T47D (cell line): ENCODE results near the gene SETD4.

Experiments used
- DNase-seq, 2 experiments: peaks; one replicate each; pipeline versions ENCODE4 v3.0.0 to v3.0.0-alpha.2; 2011 to 2012; ENCODE audit warnings: low read depth in 1 of 2, low spot score in 1 of 2
- JUND ChIP-seq: IDR thresholded peaks from 2 replicates; pipeline ENCODE4 v1.6.1; 2012; ENCODE audit warnings: low read depth
- in situ Hi-C: cut with HindIII; loops from 2 replicates; pipeline ENCODE4 v1.10.0; 2016; ENCODE audit warnings: low sequenced_read_pairs, low pct_unique_long_range_greater_than_20kb

SETD4 gene

DNA sequence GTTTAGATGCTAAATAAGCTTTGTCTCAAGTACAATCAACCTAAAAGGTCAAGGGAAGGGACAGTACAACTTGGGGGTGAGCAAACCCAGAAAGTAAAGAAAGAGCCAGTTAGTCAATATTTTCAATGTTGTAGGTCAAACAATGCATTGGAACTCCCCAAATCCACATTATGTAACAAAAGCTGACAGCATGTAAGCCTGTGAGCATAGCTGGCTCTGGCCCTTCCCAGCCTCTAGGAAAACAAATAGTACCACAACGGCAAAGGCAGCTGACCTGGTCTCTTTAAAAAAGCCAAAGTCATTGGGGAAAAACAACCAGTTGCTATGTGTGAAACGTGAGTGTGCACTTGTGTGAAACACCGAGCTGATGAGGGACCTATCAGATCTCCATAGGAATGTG lies 12.9 kb upstream of the SETD4 start:
- no peak for TF ChIP-seq JUND
- DNase-seq = peak in 1 of 2 experiments; percentile 70
- in situ Hi-C loops = no loop called here

DNA sequence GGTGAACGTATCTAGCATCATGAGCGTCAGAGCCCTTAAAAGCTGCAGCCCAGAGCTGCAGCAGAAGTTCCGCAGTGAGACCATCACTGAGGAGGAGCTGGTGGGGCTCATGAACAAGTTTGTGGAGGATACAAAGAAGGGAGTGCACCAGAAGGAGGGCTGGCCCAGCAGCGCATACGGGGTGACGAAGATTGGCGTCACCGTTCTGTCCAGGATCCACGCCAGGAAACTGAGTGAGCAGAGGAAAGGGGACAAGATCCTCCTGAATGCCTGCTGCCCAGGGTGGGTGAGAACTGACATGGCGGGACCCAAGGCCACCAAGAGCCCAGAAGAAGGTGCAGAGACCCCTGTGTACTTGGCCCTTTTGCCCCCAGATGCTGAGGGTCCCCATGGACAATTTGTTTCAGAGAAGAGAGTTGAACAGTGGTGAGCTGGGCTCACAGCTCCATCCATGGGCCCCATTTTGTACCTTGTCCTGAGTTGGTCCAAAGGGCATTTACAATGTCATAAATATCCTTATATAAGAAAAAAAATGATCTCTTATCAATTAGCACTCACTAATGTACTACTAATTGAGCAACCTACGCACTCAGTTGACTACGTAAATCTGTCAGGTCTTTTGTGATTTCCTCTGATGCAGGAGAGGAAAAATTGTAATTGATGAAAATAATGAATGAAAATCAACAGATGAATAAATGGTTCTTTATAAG lies 12.3 kb upstream of the SETD4 start:
- DNase-seq = no peak
- in situ Hi-C loops = no loop called here
- TF ChIP-seq JUND = no peak

DNA sequence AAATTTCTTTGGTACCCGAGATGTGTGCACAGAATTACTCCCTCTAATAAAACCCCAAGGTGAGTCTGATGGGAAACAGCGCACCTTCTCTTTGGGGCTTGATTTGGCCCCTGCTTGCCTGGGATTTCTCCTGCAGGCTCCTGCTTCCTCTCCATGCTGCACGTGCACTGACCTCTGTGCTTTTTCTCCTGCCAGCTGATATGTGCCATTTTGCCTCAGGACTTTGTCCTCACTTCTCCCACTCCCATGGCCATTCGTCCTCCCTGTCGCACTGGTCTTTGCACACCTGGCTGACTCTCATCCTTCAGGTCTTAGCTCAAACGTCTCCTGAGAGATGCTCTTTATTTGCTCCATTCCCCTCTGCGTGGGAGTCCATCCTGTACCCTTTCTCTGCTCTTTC lies 10.7 kb upstream of the SETD4 start:
- no peak for DNase-seq
- in situ Hi-C loops = no loop called here
- no peak for TF ChIP-seq JUND

DNA sequence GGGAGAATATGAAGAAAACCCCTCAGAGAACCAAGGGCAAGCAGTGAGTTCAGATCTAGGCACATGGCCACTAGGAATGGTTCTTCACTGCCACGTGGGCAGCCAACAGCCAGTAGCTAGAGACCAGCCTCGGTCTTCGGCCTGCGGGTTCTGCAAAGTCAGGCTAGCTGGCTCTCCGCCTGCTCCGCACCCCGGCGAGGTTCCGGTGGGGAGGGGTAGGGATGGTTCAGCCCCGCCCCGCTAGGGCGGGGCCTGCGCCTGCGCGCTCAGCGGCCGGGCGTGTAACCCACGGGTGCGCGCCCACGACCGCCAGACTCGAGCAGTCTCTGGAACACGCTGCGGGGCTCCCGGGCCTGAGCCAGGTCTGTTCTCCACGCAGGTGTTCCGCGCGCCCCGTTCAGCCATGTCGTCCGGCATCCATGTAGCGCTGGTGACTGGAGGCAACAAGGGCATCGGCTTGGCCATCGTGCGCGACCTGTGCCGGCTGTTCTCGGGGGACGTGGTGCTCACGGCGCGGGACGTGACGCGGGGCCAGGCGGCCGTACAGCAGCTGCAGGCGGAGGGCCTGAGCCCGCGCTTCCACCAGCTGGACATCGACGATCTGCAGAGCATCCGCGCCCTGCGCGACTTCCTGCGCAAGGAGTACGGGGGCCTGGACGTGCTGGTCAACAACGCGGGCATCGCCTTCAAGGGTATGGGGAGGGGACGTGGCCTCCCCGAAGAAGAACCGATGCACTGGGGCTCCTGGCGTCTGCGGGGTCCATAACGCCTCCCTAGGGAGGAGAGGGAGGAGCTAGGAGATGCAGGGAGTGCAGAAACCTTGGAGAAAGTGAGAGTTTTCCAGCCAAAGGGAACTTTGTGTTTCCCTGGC lies 9.6 kb upstream of the SETD4 start, which contains the start of gene CBR1:
CBR1 (plus strand) TSS at position 312 of the 871 bp plus-strand sequence; CDS start at position 404, 92 bp downstream.
- DNase-seq = peak; percentile 73 to 97
- in situ Hi-C loops = no loop called here
- no peak for TF ChIP-seq JUND

DNA sequence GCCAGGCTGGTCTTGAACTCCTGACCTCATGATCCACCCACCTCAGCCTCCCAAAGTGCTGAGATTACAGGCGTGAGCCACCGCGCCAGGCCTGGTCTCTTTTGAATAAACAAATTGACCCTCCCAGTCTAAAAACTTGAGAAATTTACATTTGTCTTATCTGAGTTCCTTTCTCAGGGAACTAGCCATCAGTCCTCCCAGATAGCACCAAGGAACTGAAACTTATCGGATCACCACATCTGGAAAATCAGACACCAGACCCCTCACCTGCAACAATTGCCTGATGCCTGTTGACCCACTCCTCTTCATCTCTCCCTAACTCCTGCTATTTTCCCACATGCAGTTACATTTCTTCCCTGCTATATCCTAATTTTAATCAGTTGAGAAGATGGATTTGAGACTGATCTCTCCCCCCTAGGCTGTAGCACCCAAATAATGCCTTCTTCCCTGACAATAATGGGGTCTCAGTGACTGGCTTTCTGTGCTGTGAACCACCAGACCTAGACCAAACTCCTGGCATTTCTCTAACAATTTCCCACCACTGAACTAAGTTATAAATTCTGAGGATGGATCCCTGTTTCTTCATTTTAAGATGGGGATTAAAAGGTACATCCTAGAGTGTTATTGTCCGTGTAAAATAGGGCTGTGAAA lies 8.5 kb upstream of the SETD4 start:
- in situ Hi-C loops = no loop called here
- no peak for DNase-seq
- TF ChIP-seq JUND = no peak

DNA sequence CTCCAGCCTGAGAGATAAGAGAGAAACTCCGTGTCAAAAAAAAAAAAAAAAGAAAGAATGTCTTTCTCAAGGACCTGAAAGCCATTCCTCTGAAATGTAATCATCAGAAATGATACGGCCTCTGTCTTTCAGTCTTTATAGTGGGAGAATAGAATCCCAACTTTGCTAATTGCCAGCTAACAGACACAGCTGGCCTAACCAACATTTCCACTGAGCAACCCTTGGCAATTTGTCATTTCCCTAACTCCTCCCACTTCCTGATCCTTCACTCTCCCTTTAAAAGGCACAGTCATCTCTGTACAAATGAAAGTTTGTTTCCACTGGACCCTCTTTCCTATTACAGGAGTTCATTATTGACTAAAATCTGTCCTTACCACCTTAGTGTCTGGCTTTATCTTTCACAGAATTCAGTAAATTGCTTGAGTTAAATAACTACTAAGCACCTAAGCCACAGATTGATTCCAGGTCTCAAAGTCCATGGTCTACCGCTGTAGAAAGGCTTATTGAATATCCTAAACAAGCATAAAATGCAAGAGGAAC lies 5.2 kb upstream of the SETD4 start:
- DNase-seq = peak in 1 of 2 experiments; percentile 56
- in situ Hi-C loops = no loop called here
- no peak for TF ChIP-seq JUND

DNA sequence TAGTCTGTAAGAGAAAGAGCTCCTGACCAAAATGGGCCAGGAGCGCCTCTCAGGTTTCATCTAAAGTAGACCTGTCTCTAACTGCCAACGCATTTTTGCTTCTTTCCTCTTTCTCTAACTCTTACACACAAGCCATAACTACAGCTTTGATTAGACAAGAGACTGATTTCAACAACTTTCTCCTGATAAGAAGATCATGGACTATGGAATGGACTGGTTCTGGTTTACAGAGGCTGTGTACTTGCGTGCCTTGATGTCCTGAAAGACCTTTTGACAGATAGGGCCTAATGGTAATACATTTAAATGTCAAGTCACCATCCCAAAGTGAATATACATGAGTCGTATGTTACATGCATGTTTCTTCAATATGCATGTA lies 3.7 kb upstream of the SETD4 start:
- TF ChIP-seq JUND = no peak
- no peak for DNase-seq
- in situ Hi-C loops = no loop called here

DNA sequence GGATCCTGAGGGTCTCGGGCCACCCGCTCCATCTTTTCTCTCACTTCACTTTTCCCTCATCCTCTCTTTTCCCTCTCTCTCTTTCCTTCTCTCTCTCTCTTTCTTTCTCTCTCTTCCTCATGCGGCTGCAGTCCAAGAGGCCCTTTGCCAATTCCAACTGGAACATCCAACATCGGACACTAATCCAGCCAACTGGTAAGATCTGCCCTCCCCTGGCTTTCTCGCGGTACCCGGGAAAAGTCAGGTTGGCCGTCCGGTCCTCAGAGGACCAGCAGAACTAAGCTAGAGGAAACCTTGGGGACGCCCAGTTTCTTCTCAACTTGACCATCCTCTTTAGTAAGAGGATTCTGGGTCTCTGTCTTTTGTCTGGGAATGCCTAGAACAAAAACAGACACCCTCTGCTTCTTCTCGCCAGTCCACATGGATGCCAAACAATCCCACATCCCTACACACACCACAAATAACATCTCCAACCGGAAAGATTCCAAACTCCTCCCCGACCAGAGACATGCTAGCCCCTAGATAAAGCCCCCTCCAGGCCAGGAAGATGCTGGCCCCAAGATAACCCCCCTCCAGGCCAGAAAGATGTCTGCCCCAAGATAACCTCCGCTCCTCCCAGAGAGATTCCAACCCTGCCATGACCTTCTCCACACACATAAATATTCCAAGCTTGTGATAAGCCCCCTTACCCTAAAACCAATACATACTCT lies 3.2 kb upstream of the SETD4 start:
- no peak for DNase-seq
- in situ Hi-C loops = no loop called here
- TF ChIP-seq JUND = no peak

DNA sequence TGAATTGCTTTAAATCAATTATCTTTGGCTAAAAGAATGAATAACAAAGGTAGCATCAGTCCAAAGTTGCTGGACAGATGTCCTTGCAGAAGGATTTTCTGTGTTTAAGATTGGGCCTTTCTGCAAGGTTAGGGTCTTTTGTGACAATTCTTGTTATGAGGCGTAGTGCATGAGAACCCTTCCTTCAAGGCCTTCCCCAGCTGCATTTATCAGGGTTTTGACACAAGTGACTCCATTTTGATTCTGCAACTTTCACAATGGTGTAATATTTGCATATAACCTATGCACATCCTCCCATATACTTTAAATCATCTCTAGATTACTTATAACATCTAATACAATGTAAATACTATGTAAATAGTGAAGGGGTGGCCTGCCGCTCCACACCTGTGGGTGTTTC lies 1.1 kb upstream of the SETD4 start:
- in situ Hi-C loops = no loop called here
- no peak for TF ChIP-seq JUND
- DNase-seq = no peak

DNA sequence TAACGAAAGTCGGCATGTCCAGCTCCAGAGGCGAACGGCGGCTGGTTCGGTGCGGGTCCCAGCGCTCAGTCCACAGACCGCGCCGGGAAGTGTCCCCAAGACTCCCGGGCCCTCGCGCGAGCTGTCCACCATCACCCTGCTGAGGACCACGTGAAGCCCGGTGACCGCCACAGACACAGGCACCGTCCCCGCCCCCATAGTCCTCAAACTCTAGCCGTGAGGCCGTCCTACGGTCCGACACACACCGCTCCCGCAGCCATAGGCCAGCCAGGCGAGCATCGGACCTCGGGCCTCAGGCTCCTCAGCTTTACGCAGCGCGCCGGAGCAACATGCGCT lies 535 bp downstream of the SETD4 start:
- DNase-seq = peak in 1 of 2 experiments; percentile 55
- no peak for TF ChIP-seq JUND
- in situ Hi-C loops = no loop called here

DNA sequence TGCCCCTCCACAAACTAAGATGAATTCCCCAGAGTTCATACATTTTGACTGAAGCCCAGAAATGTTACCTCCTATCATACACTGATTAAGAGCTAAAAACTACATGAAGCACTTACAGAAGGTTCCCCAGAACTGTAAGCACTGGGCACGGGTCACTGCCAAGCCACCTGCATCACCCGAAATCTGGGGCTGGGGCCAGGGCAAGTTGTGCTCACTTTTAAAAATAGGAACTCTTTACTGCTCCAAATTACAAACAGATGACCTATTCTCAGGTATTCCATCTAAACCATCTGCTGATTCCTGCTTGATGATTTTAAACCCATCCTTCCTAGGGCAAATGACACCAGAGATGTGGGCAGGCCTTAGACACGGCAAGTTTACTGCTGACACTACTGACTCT lies 4.8 kb downstream of the SETD4 start:
- TF ChIP-seq JUND = no peak
- no peak for DNase-seq
- in situ Hi-C loops = no loop called here

DNA sequence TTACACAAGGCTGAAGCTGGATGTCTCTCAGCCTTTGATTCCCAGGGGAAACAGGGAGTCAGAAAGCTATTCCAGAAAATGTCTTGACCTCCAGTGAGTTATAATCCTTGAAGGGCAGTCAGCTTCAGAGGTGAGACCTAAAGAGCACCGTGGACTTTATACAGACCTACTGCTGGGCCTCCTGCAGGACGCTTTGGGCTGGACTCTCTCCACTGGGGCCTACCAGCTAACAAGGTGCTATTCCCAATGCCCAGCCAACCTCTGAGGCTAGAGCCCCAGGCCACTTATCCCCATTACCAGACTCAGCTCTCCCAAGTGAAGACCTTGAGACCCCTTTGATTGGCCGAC lies 6.6 kb downstream of the SETD4 start:
- TF ChIP-seq JUND = no peak
- no peak for DNase-seq
- in situ Hi-C loops = no loop called here
